Measurements from ENCODE around the gene ARHGEF28.

Gene ARHGEF28

DNA sequence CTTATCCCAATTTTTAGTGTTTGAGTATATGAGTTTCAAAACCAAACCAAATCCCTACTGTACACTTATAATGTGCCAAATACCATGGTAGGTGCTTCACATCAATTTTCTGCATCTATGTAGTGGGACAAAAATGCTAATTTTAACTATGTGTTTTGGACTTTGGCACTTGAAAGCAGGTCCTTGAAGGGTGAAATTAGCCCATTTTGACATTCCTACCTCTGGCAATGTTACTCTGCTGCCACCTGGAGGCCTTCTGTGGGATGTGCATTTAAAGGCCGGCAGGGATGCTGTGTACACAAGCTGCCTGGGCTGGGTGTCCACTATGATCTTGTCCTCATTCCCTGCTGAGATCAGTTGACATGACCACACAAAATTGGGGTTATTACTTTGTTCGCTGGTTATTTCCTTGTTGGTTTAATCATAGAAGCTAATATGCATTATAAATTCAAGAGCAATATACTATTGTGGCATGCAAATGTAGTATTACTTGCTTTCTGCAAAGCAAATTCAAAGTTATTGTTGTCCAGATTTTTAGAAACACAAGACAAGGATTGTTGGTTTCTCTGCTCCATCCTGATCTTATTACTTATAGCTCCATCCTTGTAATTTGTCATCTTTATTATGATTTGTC is 166.8 kb downstream of the ARHGEF28 start:
- no peak overlapping the region for H3K4me2 ChIP-seq (ENCODE audit: low read length)
- no peak overlapping the region for H3K9ac ChIP-seq (ENCODE audit: low read depth, low read length)
- no peak overlapping the region for H3K4me3 ChIP-seq (ENCODE audit: low read length)
- no peaks in the 10 kb centered on the region for H3K27me3 ChIP-seq (ENCODE audit: control insufficient read depth, insufficient read depth, low read length)
- H3K36me3 ChIP-seq (ENCODE audit: insufficient read depth, low read length): peaks cover 32% of the 10 kb centered on the region
- H3K4me1 ChIP-seq (ENCODE audit: control insufficient read depth, insufficient read depth, low read length): peaks cover 28% of the 10 kb centered on the region
- no peaks in the 10 kb centered on the region for H3K9me3 ChIP-seq (replicated peaks; ENCODE audit: low read length)

- Histone ChIP-seq H3K9ac (ENCODE audit: low read depth, low read length) (peak overlapping the region; percentile 19), H3K36me3 (ENCODE audit: insufficient read depth, low read length) (peaks cover 42% of the 10 kb centered on the region), H3K4me3 (ENCODE audit: low read length) (no peak overlapping the region), H3K4me1 (ENCODE audit: control insufficient read depth, insufficient read depth, low read length) (peaks cover 28% of the 10 kb centered on the region), H3K9me3 (replicated peaks; ENCODE audit: low read length) (no peaks in the 10 kb centered on the region), H3K27me3 (ENCODE audit: control insufficient read depth, insufficient read depth, low read length) (no peaks in the 10 kb centered on the region), H3K4me2 (ENCODE audit: low read length) (no peak overlapping the region)
These were observed 167.9 kb downstream of the ARHGEF28 start for GRCh38 chr5:73793911-73794310.

DNA sequence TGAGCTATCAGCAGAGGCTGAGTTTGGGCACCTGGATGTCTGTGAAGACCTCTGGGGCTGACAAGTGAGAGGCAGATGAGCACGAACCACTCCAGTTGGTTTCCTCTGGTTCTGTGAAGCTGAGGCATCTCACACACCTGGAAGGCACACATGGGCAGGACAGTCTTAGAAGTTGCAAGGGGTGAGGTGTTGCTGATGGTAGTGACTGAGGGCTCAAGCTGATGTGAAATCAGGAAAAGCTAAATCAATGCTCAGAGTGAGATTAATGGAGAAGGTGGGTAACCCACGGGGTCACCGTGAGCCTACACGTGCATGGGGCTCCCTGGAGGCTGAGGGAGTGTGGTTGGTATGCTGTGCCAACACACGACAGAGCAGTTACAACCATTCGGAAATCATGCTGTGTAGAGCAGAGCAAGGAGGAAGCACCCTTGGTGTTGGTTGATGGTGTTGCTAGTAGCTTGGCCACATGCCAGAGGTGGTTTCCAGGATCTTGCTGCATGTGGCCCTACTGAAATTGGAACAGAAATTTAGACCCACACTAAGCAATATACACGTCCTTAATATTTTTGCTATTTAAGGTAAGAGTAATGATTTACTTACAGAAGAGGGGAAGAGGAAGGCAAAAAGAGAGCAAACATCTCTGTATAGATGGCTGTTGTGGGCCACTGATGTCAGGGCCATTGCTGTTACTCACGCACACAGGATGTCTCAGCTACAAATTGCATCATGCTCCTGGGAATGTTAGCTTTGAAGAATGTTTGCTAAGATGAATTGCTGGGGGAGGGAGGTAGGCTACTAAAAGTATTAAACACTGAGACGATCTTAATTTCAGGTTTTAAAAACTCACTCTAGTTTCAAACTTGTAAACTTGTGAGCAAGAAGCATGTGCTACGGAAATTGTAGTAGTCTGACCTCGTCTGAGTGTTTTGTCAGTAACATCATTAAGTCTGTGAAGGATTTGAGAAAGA is 170.5 kb downstream of the ARHGEF28 start:
- peak overlapping the region; percentile 68 for H3K9ac ChIP-seq (ENCODE audit: low read depth, low read length)
- H3K9me3 ChIP-seq (replicated peaks; ENCODE audit: low read length): no peaks in the 10 kb centered on the region
- H3K4me1 ChIP-seq (ENCODE audit: control insufficient read depth, insufficient read depth, low read length): peaks cover 28% of the 10 kb centered on the region
- H3K4me2 ChIP-seq (ENCODE audit: low read length): peak overlapping the region; percentile 58
- peaks cover 47% of the 10 kb centered on the region for H3K36me3 ChIP-seq (ENCODE audit: insufficient read depth, low read length)
- peak overlapping the region; percentile 4 for H3K4me3 ChIP-seq (ENCODE audit: low read length)
- no peaks in the 10 kb centered on the region for H3K27me3 ChIP-seq (ENCODE audit: control insufficient read depth, insufficient read depth, low read length)

DNA sequence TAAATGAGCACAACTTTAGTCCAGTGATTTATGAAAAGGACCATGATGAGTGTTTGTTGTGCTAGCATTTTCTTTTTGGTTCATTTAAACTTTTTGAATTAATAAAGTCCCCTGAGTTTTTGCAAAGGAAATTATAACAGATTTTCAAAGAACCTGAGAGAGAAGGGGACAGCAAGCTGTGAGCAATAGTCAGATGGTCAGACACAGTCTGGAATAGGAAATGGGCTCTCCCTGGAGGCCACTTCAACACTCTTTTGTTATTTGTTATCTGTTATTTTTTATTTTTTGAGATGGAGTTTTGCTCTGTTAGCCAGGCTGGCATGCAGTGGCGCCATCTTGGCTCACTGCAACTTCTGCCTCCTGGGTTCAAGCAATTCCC is 171.1 kb downstream of the ARHGEF28 start:
- Histone ChIP-seq H3K4me2 (ENCODE audit: low read length) (peak overlapping the region; percentile 58), H3K4me3 (ENCODE audit: low read length) (no peak overlapping the region), H3K9me3 (replicated peaks; ENCODE audit: low read length) (no peaks in the 10 kb centered on the region), H3K9ac (ENCODE audit: low read depth, low read length) (peak overlapping the region; percentile 68), H3K27me3 (ENCODE audit: control insufficient read depth, insufficient read depth, low read length) (no peaks in the 10 kb centered on the region), H3K36me3 (ENCODE audit: insufficient read depth, low read length) (peaks cover 45% of the 10 kb centered on the region), H3K4me1 (ENCODE audit: control insufficient read depth, insufficient read depth, low read length) (peaks cover 32% of the 10 kb centered on the region)

- Histone ChIP-seq H3K27me3 (ENCODE audit: control insufficient read depth, insufficient read depth, low read length) (no peaks in the 10 kb centered on the region), H3K36me3 (ENCODE audit: insufficient read depth, low read length) (peaks cover 50% of the 10 kb centered on the region), H3K9ac (ENCODE audit: low read depth, low read length) (no peak overlapping the region), H3K9me3 (replicated peaks; ENCODE audit: low read length) (no peaks in the 10 kb centered on the region), H3K4me2 (ENCODE audit: low read length) (no peak overlapping the region), H3K4me3 (ENCODE audit: low read length) (no peak overlapping the region), H3K4me1 (ENCODE audit: control insufficient read depth, insufficient read depth, low read length) (peaks cover 35% of the 10 kb centered on the region)
These were observed 173.5 kb downstream of the ARHGEF28 start for GRCh38 chr5:73799401-73799972.

- Histone ChIP-seq H3K27me3 (ENCODE audit: control insufficient read depth, insufficient read depth, low read length) (no peaks in the 10 kb centered on the region), H3K36me3 (ENCODE audit: insufficient read depth, low read length) (peaks cover 40% of the 10 kb centered on the region), H3K9me3 (replicated peaks; ENCODE audit: low read length) (no peaks in the 10 kb centered on the region), H3K4me2 (ENCODE audit: low read length) (no peak overlapping the region), H3K9ac (ENCODE audit: low read depth, low read length) (no peak overlapping the region), H3K4me1 (ENCODE audit: control insufficient read depth, insufficient read depth, low read length) (peaks cover 21% of the 10 kb centered on the region), H3K4me3 (ENCODE audit: low read length) (no peak overlapping the region)
These were observed 175.7 kb downstream of the ARHGEF28 start for GRCh38 chr5:73801686-73802085.

GRCh38 chr5:73805449-73805848 is 179.5 kb downstream of the ARHGEF28 start:
- H3K27me3 ChIP-seq (ENCODE audit: control insufficient read depth, insufficient read depth, low read length): no peaks in the 10 kb centered on the region
- no peak overlapping the region for H3K4me2 ChIP-seq (ENCODE audit: low read length)
- H3K4me1 ChIP-seq (ENCODE audit: control insufficient read depth, insufficient read depth, low read length): peaks cover 10% of the 10 kb centered on the region
- peaks cover 19% of the 10 kb centered on the region for H3K36me3 ChIP-seq (ENCODE audit: insufficient read depth, low read length)
- H3K9ac ChIP-seq (ENCODE audit: low read depth, low read length): no peak overlapping the region
- H3K9me3 ChIP-seq (replicated peaks; ENCODE audit: low read length): no peaks in the 10 kb centered on the region
- no peak overlapping the region for H3K4me3 ChIP-seq (ENCODE audit: low read length)

DNA sequence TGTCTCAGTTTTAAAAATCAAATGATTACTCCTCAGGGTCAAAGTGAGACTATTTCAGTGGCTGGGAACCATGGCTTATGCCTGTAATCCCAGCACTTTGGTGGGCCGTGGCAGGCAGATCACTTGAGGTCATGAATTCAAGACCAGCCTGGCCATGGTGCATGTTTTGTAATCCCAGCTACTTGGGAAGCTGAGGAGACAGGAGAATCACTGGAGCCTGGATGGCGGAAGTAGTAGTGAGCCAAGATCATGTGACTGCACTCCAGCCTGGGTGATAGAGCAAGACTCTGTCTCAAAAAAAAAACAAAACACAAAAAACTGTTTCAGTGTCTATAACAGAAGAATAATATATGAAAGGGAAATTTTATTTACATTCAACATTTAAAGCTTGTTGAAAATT is 182.9 kb downstream of the ARHGEF28 start:
- no peak overlapping the region for H3K4me3 ChIP-seq (ENCODE audit: low read length)
- H3K27me3 ChIP-seq (ENCODE audit: control insufficient read depth, insufficient read depth, low read length): no peaks in the 10 kb centered on the region
- H3K36me3 ChIP-seq (ENCODE audit: insufficient read depth, low read length): peaks cover 26% of the 10 kb centered on the region
- H3K9me3 ChIP-seq (replicated peaks; ENCODE audit: low read length): no peaks in the 10 kb centered on the region
- H3K4me1 ChIP-seq (ENCODE audit: control insufficient read depth, insufficient read depth, low read length): peaks cover 14% of the 10 kb centered on the region
- no peak overlapping the region for H3K9ac ChIP-seq (ENCODE audit: low read depth, low read length)
- H3K4me2 ChIP-seq (ENCODE audit: low read length): no peak overlapping the region

DNA sequence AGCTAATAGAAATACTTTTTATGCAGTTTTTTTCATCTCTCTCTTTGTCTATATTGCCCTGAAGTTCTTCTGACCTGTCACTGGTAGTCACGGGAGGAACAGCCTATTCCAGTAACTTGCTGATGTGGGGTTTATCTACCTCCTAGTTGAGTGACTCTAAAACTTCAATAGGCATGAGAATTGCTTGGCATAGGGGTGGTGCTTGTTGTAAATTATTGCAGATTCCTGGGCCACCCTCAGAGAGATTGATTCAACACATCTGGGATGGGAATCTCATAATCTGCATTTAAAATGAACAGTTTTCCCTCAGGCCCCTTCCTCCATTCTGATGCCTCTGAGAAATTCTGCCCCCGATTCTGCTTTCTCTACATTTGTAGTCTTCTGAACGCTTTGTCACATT is 184.4 kb downstream of the ARHGEF28 start:
- Histone ChIP-seq H3K36me3 (ENCODE audit: insufficient read depth, low read length) (peaks cover 19% of the 10 kb centered on the region), H3K9me3 (replicated peaks; ENCODE audit: low read length) (no peaks in the 10 kb centered on the region), H3K4me1 (ENCODE audit: control insufficient read depth, insufficient read depth, low read length) (peaks cover 19% of the 10 kb centered on the region), H3K4me3 (ENCODE audit: low read length) (no peak overlapping the region), H3K4me2 (ENCODE audit: low read length) (no peak overlapping the region), H3K27me3 (ENCODE audit: control insufficient read depth, insufficient read depth, low read length) (no peaks in the 10 kb centered on the region), H3K9ac (ENCODE audit: low read depth, low read length) (no peak overlapping the region)

DNA sequence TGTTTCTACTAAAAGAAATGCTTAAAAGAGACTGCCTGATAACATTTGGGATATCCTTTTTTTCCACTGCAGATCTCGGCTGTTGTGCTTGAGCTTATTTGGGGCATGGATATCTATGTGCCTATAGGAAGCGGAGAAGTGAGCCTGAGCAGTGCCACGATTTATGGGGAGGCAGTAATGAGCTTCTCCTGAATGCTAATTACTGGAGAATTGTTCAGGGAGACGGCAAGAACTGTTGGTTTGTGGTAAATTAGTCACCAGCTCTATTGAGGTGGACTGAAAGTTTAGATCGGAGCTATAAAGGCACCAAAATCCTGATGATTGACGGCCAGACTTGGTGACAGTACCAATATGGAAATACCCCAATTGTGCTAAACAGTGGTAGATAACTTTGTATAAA is 186.5 kb downstream of the ARHGEF28 start:
- peaks cover 37% of the 10 kb centered on the region for H3K4me1 ChIP-seq (ENCODE audit: control insufficient read depth, insufficient read depth, low read length)
- peaks cover 21% of the 10 kb centered on the region for H3K36me3 ChIP-seq (ENCODE audit: insufficient read depth, low read length)
- H3K4me3 ChIP-seq (ENCODE audit: low read length): no peak overlapping the region
- H3K4me2 ChIP-seq (ENCODE audit: low read length): no peak overlapping the region
- H3K9ac ChIP-seq (ENCODE audit: low read depth, low read length): no peak overlapping the region
- H3K27me3 ChIP-seq (ENCODE audit: control insufficient read depth, insufficient read depth, low read length): no peaks in the 10 kb centered on the region
- H3K9me3 ChIP-seq (replicated peaks; ENCODE audit: low read length): no peaks in the 10 kb centered on the region

DNA sequence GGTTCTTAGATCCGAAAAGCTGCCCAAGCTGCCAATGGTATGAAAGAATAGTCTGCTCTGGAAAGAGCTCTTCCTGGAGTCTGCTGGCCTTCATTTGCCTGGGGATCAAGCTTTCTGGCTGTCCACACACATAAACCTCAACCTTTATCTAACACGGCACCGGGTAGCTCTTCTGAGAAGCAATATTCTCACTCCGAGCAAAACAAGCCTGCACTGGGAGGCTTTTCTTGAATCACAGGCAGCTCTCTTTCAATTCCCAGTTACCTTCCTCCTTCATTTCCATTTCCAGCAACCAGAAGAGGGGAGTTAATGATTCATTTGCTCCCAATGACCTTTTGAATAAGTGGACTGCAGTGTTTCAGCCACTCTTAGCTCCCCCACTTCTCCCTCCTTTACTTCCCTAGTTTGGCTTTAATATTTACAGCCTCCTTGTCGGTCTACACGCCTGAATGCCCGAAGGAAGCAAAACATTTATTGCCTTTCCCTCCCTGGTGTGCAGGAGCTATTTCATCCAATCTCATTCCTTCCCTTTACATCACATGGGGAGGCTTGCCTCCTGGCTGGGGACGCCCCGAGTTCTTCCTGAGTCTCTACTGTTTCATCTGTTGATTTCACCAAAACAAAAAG is 187.1 kb downstream of the ARHGEF28 start:
- no peak overlapping the region for H3K4me2 ChIP-seq (ENCODE audit: low read length)
- no peaks in the 10 kb centered on the region for H3K27me3 ChIP-seq (ENCODE audit: control insufficient read depth, insufficient read depth, low read length)
- H3K36me3 ChIP-seq (ENCODE audit: insufficient read depth, low read length): peaks cover 24% of the 10 kb centered on the region
- H3K9ac ChIP-seq (ENCODE audit: low read depth, low read length): no peak overlapping the region
- no peaks in the 10 kb centered on the region for H3K9me3 ChIP-seq (replicated peaks; ENCODE audit: low read length)
- H3K4me3 ChIP-seq (ENCODE audit: low read length): no peak overlapping the region
- H3K4me1 ChIP-seq (ENCODE audit: control insufficient read depth, insufficient read depth, low read length): peaks cover 43% of the 10 kb centered on the region
